Globus pallidus (tissue), 1 donor: Measurements from ENCODE around the gene LAMA2.

Experiments used
- DNase-seq: peaks from one replicate; pipeline ENCODE4 v3.0.0-alpha.2; 2015; ENCODE audit warnings: low spot score

LAMA2 gene

GRCh38 chr6:129181001-129181400, 298.1 kb downstream of the LAMA2 start:
- DNase-seq = no peak

GRCh38 chr6:129183187-129183591, 300.3 kb downstream of the LAMA2 start:
- DNase-seq = no peak

GRCh38 chr6:129183681-129184301, 300.9 kb downstream of the LAMA2 start:
- no peak for DNase-seq

GRCh38 chr6:129184324-129184723, 301.4 kb downstream of the LAMA2 start:
- no peak for DNase-seq

GRCh38 chr6:129184808-129185366, 301.9 kb downstream of the LAMA2 start:
- no peak for DNase-seq

- DNase-seq = no peak
These were observed 304.1 kb downstream of the LAMA2 start for GRCh38 chr6:129186988-129187387.

GRCh38 chr6:129188306-129188705, 305.4 kb downstream of the LAMA2 start:
- DNase-seq = no peak

GRCh38 chr6:129188795-129189194, 305.9 kb downstream of the LAMA2 start:
- no peak for DNase-seq

- DNase-seq = no peak
These were observed 306.3 kb downstream of the LAMA2 start for GRCh38 chr6:129189266-129189665.

- no peak for DNase-seq
These were observed 308.3 kb downstream of the LAMA2 start for GRCh38 chr6:129191235-129191634.

- no peak for DNase-seq
These were observed 309.6 kb downstream of the LAMA2 start for GRCh38 chr6:129192458-129192989.

GRCh38 chr6:129194306-129194941, 311.5 kb downstream of the LAMA2 start:
- DNase-seq = no peak

- DNase-seq = no peak
These were observed 312.2 kb downstream of the LAMA2 start for GRCh38 chr6:129195161-129195560.

GRCh38 chr6:129195643-129196042, 312.7 kb downstream of the LAMA2 start:
- no peak for DNase-seq

GRCh38 chr6:129197154-129197553, 314.2 kb downstream of the LAMA2 start:
- DNase-seq = no peak

- no peak for DNase-seq
These were observed 317.2 kb downstream of the LAMA2 start for GRCh38 chr6:129200151-129200550.

GRCh38 chr6:129203190-129203900, 320.4 kb downstream of the LAMA2 start:
- DNase-seq = no peak

GRCh38 chr6:129206821-129207220, 323.9 kb downstream of the LAMA2 start:
- DNase-seq = peak; percentile 29

GRCh38 chr6:129207832-129208231, 324.9 kb downstream of the LAMA2 start:
- no peak for DNase-seq

GRCh38 chr6:129208415-129209034, 325.6 kb downstream of the LAMA2 start:
- no peak for DNase-seq

GRCh38 chr6:129209355-129209754, 326.4 kb downstream of the LAMA2 start:
- no peak for DNase-seq

GRCh38 chr6:129210684-129211083, 327.7 kb downstream of the LAMA2 start:
- DNase-seq = no peak
